Peyer's patch (tissue), 4 donors: ENCODE measurements around the gene ZNF615.

Source experiments
- POLR2A ChIP-seq, 2 donors: fragments of 450-650 bp; IDR thresholded peaks; one replicate each; pipeline ENCODE4 v1.5.1; 2017; ENCODE audit warnings: antibody characterized with exemption in 2 of 2, mild to moderate bottlenecking in 2 of 2, moderate library complexity in 2 of 2
- TF ChIP-seq, protein P1 (sequence below), 6 experiments: fragments of 450-650 bp in 4 of 6; fragments of 200-600 bp in 2 of 6; sonication (generic) in 1 of 6; IDR thresholded peaks; one replicate each; pipeline ENCODE4 v1.5.1; 2017 to 2019; ENCODE audit warnings: antibody characterized with exemption in 6 of 6, mild to moderate bottlenecking in 3 of 6, moderate library complexity in 1 of 6

GRCh38 chr19:51994048-51994644 is 13.9 kb downstream of the ZNF615 start:
- TF ChIP-seq, protein P1, sequence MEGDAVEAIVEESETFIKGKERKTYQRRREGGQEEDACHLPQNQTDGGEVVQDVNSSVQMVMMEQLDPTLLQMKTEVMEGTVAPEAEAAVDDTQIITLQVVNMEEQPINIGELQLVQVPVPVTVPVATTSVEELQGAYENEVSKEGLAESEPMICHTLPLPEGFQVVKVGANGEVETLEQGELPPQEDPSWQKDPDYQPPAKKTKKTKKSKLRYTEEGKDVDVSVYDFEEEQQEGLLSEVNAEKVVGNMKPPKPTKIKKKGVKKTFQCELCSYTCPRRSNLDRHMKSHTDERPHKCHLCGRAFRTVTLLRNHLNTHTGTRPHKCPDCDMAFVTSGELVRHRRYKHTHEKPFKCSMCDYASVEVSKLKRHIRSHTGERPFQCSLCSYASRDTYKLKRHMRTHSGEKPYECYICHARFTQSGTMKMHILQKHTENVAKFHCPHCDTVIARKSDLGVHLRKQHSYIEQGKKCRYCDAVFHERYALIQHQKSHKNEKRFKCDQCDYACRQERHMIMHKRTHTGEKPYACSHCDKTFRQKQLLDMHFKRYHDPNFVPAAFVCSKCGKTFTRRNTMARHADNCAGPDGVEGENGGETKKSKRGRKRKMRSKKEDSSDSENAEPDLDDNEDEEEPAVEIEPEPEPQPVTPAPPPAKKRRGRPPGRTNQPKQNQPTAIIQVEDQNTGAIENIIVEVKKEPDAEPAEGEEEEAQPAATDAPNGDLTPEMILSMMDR (IDR thresholded peaks at IDR 0.05), result no peak
- TF ChIP-seq POLR2A (IDR thresholded peaks at IDR 0.05), result no peak
